HEK293T (cell line): ENCODE measurements around the gene NRP2.

ENCODE experiments used
- ARNT ChIP-seq: fragments of 450-650 bp; IDR thresholded peaks from 2 replicates; pipeline ENCODE4 v1.6.1; 2017; ENCODE audit warnings: mild to moderate bottlenecking
- CTBP1 ChIP-seq: fragments of 450-650 bp; IDR thresholded peaks from 2 replicates; pipeline ENCODE4 v1.6.1; 2016; ENCODE audit warnings: borderline replicate concordance
- ELF4 ChIP-seq: fragments of 450-650 bp; IDR thresholded peaks from 2 replicates; pipeline ENCODE4 v1.6.1; 2017; ENCODE audit warnings: antibody characterized with exemption
- FOXA1 ChIP-seq: fragments of 450-650 bp; IDR thresholded peaks from 2 replicates; pipeline ENCODE4 v1.6.1; 2016; ENCODE audit warnings: mild to moderate bottlenecking
- FOXK2 ChIP-seq: fragments of 450-650 bp; IDR thresholded peaks from 2 replicates; pipeline ENCODE4 v1.6.1; 2016; ENCODE audit warnings: mild to moderate bottlenecking
- FOXM1 ChIP-seq: fragments of 450-650 bp; IDR thresholded peaks from 2 replicates; pipeline ENCODE4 v1.6.1; 2017; ENCODE audit warnings: mild to moderate bottlenecking, borderline replicate concordance
- HDGF ChIP-seq: fragments of 450-650 bp; IDR thresholded peaks from 2 replicates; pipeline ENCODE4 v1.6.1; 2017; ENCODE audit warnings: antibody characterized with exemption, borderline replicate concordance
- NFRKB ChIP-seq: fragments of 450-650 bp; IDR thresholded peaks from 2 replicates; pipeline ENCODE4 v1.6.1; 2016; ENCODE audit warnings: mild to moderate bottlenecking, moderate library complexity
- SP1 ChIP-seq: fragments of 450-650 bp; IDR thresholded peaks from 2 replicates; pipeline ENCODE4 v1.6.1; 2017
- SUZ12 ChIP-seq: fragments of 450-650 bp; IDR thresholded peaks from 2 replicates; pipeline ENCODE4 v1.6.1; 2016; ENCODE audit warnings: mild to moderate bottlenecking
- TARDBP ChIP-seq: fragments of 450-650 bp; IDR thresholded peaks from 2 replicates; pipeline ENCODE4 v1.6.1; 2016
- ZNF384 ChIP-seq: fragments of 450-650 bp; IDR thresholded peaks from 2 replicates; pipeline ENCODE4 v1.6.1; 2016

- TF ChIP-seq FOXA1 (no peak), TARDBP (no peak), ZNF384 (no peak), FOXK2 (no peak), SP1 (no peak), NFRKB (no peak), CTBP1 (no peak), HDGF (no peak), SUZ12 (no peak), ARNT (no peak), ELF4 (no peak), FOXM1 (no peak)
These were observed 23.7 kb upstream of the NRP2 start for GRCh38 chr2:205658572-205658971.
